DND-41 (cell line): ENCODE data around the gene GTSE1.

Source experiments
- ATAC-seq: fragments of 200-7000 bp; cut with Tn5 transposase; 3 replicates; pipeline ENCODE4 v1.9.1; 2021; ENCODE audit warnings: low read depth; ENCODE audit not compliant: insufficient read depth
- DNase-seq: peaks from one replicate; pipeline ENCODE4 v3.0.0-alpha.2; 2020
- H2AFZ ChIP-seq: 2 replicates; pipeline ENCODE4 v1.6.0; 2012; ENCODE audit warnings: low read depth, low read length
- H3K27ac ChIP-seq: 2 replicates; pipeline ENCODE4 v1.5.1; 2012; ENCODE audit warnings: low read length, inconsistent platforms
- H3K27me3 ChIP-seq: fragments of 200-600 bp; sonication (generic); 2 replicates; pipeline ENCODE4 v1.6.0; 2012; ENCODE audit warnings: low read length, mild to moderate bottlenecking, inconsistent platforms; ENCODE audit not compliant: insufficient read depth, poor library complexity
- H3K36me3 ChIP-seq: 2 replicates; pipeline ENCODE4 v1.5.1; 2012; ENCODE audit warnings: low read length, inconsistent platforms; ENCODE audit not compliant: insufficient read depth
- H3K4me1 ChIP-seq: 2 replicates; pipeline ENCODE4 v1.5.1; 2012; ENCODE audit warnings: mild to moderate bottlenecking, low read length; ENCODE audit not compliant: insufficient read depth
- H3K4me2 ChIP-seq: 2 replicates; pipeline ENCODE4 v1.6.0; 2012; ENCODE audit warnings: mild to moderate bottlenecking, moderate library complexity, low read length, inconsistent platforms; ENCODE audit not compliant: insufficient read depth
- H3K4me3 ChIP-seq, 2 experiments: fragments of 200-600 bp in 1 of 2; shearing (Covaris generic) in 1 of 2; 2 replicates each; pipeline ENCODE4 v1.5.1; 2012 to 2016; ENCODE audit warnings: inconsistent platforms in 2 of 2, low read length in 2 of 2, mild to moderate bottlenecking in 2 of 2, low read depth in 1 of 2, moderate library complexity in 1 of 2
- H3K79me2 ChIP-seq: 2 replicates; pipeline ENCODE4 v1.6.0; 2012; ENCODE audit warnings: low read length, inconsistent platforms; ENCODE audit not compliant: insufficient read depth
- H3K9ac ChIP-seq: 2 replicates; pipeline ENCODE4 v1.6.0; 2012; ENCODE audit warnings: low read depth, mild to moderate bottlenecking, inconsistent platforms, low read length, moderate library complexity
- H3K9me3 ChIP-seq: 2 replicates; pipeline ENCODE4 v1.5.1; 2012; ENCODE audit warnings: low read length, moderate library complexity, mild to moderate bottlenecking, inconsistent platforms; ENCODE audit not compliant: insufficient read depth, severe bottlenecking
- H4K20me1 ChIP-seq: 2 replicates; pipeline ENCODE4 v1.6.0; 2012; ENCODE audit warnings: low read length; ENCODE audit not compliant: insufficient read depth
- CTCF ChIP-seq: IDR thresholded peaks from 2 replicates; pipeline ENCODE4 v1.5.1; 2012; ENCODE audit warnings: borderline replicate concordance, low read length, moderate library complexity, mild to moderate bottlenecking; ENCODE audit not compliant: poor library complexity, severe bottlenecking; ENCODE audit errors: extremely low read depth
- EZH2 ChIP-seq: IDR thresholded peaks from 3 replicates; pipeline ENCODE4 v1.6.1; 2012; ENCODE audit warnings: borderline replicate concordance, low read depth, mild to moderate bottlenecking, moderate library complexity, low read length, inconsistent platforms; ENCODE audit not compliant: severe bottlenecking

GTSE1 gene

DNA sequence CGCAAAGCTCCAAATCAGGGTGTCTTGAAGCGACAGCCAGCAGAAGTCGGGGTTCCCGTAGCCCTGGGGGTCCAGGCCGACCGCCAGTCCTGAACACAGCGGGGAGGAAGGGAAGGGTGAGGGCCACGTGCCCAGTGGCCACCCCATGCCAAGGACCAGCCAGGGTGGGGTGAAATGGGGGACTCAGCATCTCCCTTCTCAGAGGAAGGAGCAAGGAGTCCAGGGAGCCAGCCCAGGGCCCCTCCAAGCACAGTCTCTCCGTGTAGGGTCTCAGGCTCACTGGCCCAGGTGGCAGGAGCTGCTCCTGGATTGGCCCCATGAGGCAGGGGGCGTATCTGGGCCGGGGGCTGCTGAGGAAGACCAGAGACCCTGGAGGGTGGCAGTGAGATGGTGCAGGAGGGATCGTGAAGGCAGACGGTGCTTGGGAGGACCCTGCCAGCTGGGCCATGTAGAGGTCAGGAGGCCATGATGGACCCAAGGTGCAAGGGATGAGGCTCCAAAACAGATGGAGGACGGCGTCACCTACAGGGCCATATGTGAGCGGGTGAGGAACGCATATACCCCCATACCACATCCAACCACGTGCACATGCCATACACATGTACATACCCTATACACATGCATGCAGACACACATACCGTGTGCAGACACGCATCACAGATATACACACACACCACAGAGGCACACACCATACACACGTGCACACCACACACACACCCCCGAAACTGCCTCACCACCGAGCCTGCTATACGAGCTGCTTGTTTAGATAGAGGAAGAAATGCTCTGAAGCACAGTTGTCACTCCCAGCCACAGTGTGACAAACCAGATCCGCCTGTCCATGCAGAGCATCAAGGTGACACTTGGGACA, 73.3 kb downstream of the GTSE1 start:
- no peak for TF ChIP-seq CTCF
- TF ChIP-seq EZH2 = no peak
- H3K36me3 ChIP-seq = no peaks in the 10 kb centered on the region
- peaks cover 4% of the 10 kb centered on the region; the same call in 1 of the 2 replicates for H3K4me1 ChIP-seq
- no peaks in the 10 kb centered on the region for H3K79me2 ChIP-seq
- no peak overlapping the region for H3K4me2 ChIP-seq
- no peaks in the 10 kb centered on the region for H3K27me3 ChIP-seq
- no peak overlapping the region for H3K9ac ChIP-seq
- H2AFZ ChIP-seq = no peak overlapping the region
- H3K9me3 ChIP-seq = no peaks in the 10 kb centered on the region
- peaks cover 9% of the 10 kb centered on the region for H4K20me1 ChIP-seq
- no peak overlapping the region for H3K27ac ChIP-seq
- ATAC-seq = no peak
- no peak for DNase-seq
- H3K4me3 ChIP-seq = no peak overlapping the region

GRCh38 chr22:46370584-46371291, 74.1 kb downstream of the GTSE1 start:
- no peaks in the 10 kb centered on the region for H3K36me3 ChIP-seq
- no peak overlapping the region for H3K4me2 ChIP-seq
- no peak overlapping the region for H3K9ac ChIP-seq
- no peak overlapping the region for H2AFZ ChIP-seq
- no peaks in the 10 kb centered on the region for H3K79me2 ChIP-seq
- no peaks in the 10 kb centered on the region for H3K9me3 ChIP-seq
- peaks cover 9% of the 10 kb centered on the region for H4K20me1 ChIP-seq
- peaks cover 4% of the 10 kb centered on the region; the same call in 1 of the 2 replicates for H3K4me1 ChIP-seq
- DNase-seq = no peak
- no peaks in the 10 kb centered on the region for H3K27me3 ChIP-seq
- H3K27ac ChIP-seq = no peak overlapping the region
- no peak overlapping the region for H3K4me3 ChIP-seq
- TF ChIP-seq CTCF (no peak), EZH2 (no peak)
- no peak for ATAC-seq

DNA sequence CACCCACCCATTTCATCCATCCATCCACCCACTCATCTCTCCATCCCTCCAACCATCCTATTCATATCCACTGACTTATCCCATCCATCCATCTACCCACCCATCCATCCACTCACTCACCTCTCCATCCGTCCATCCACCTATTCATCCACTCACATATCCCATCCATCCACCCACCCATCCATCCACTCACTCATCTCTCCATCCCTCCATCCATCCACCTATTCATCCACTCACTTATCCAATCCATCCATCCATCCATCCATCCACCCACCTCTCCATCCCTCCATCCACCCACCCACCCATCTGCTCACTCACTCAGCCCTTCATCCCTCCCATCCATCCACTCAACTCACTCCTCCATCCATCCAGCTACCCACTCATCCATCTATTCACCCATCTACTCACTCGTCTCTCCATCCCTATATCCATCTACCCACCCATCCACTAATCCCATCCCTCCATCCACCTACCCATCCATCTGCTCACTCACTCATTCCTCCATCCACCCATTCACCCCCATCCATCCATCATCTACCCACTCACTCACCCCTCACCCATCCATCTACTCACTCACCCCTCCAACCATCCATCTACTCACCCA, 75.1 kb downstream of the GTSE1 start:
- DNase-seq (no peak), ATAC-seq (no peak)
- Histone ChIP-seq H3K27me3 (no peaks in the 10 kb centered on the region), H3K27ac (no peak overlapping the region), H2AFZ (no peak overlapping the region), H3K36me3 (no peaks in the 10 kb centered on the region), H3K4me2 (no peak overlapping the region), H3K9ac (no peak overlapping the region), H3K79me2 (no peaks in the 10 kb centered on the region), H3K4me3 (no peak overlapping the region), H4K20me1 (peaks cover 9% of the 10 kb centered on the region), H3K4me1 (peaks cover 4% of the 10 kb centered on the region; the same call in 1 of the 2 replicates), H3K9me3 (no peaks in the 10 kb centered on the region)
- TF ChIP-seq EZH2 = no peak
- no peak for TF ChIP-seq CTCF
